Neural progenitor cell (in vitro differentiated cells): Measurements from ENCODE around the gene NUP50. TPM values are rescaled to one million over a fixed set of nuclear protein-coding genes. Genes with fewer than 3 reads are reported as not detected.

Source experiments
- DNase-seq: peaks from one replicate; pipeline ENCODE4 v3.0.0-alpha.2; 2016; ENCODE audit warnings: low spot score
- H2AFZ ChIP-seq: fragments of 200-600 bp; sonication (generic); replicated peaks from 2 replicates; pipeline ENCODE4 v1.6.1; 2016; ENCODE audit warnings: antibody characterized with exemption
- H3F3A ChIP-seq: fragments of 200-600 bp; sonication (generic); 2 replicates; pipeline ENCODE4 v1.6.1; 2016; ENCODE audit warnings: antibody characterized with exemption, low read depth
- H3K27ac ChIP-seq: fragments of 200-600 bp; sonication (generic); 2 replicates; pipeline ENCODE4 v1.5.1; 2016; ENCODE audit warnings: mild to moderate bottlenecking
- H3K27me3 ChIP-seq: fragments of 200-600 bp; sonication (generic); 2 replicates; pipeline ENCODE4 v1.6.1; 2016; ENCODE audit warnings: mild to moderate bottlenecking, moderate library complexity
- H3K36me3 ChIP-seq: fragments of 200-600 bp; sonication (generic); 2 replicates; pipeline ENCODE4 v1.5.1; 2016
- H3K4me1 ChIP-seq: fragments of 200-600 bp; sonication (generic); 2 replicates; pipeline ENCODE4 v1.6.1; 2016; ENCODE audit warnings: mixed run types
- H3K4me2 ChIP-seq: fragments of 200-600 bp; sonication (generic); 2 replicates; pipeline ENCODE4 v1.6.1; 2016
- H3K4me3 ChIP-seq: fragments of 200-600 bp; sonication (generic); 2 replicates; pipeline ENCODE4 v1.5.1; 2016
- H3K79me2 ChIP-seq: fragments of 200-600 bp; sonication (generic); 2 replicates; pipeline ENCODE4 v1.6.1; 2016; ENCODE audit warnings: low read depth
- H3K9ac ChIP-seq: fragments of 200-600 bp; sonication (generic); 2 replicates; pipeline ENCODE4 v1.6.1; 2016
- H3K9me3 ChIP-seq: fragments of 200-600 bp; sonication (generic); 2 replicates; pipeline ENCODE4 v1.5.1; 2016; ENCODE audit warnings: low read depth
- H4K20me1 ChIP-seq: fragments of 200-600 bp; sonication (generic); 2 replicates; pipeline ENCODE4 v1.6.1; 2016; ENCODE audit warnings: low read depth
- H3K27ac Mint-ChIP-seq: 3 replicates; pipeline ENCODE4 v1.8.0; 2021; ENCODE audit warnings: mixed read lengths
- H3K27me3 Mint-ChIP-seq: 2 replicates; pipeline ENCODE4 v1.8.0; 2022; ENCODE audit warnings: low read depth, mild to moderate bottlenecking, inconsistent platforms, moderate library complexity, mixed read lengths; ENCODE audit not compliant: insufficient read depth
- H3K36me3 Mint-ChIP-seq: 3 replicates; pipeline ENCODE4 v1.8.0; 2021; ENCODE audit warnings: mixed read lengths
- H3K4me1 Mint-ChIP-seq: 3 replicates; pipeline ENCODE4 v1.8.0; 2021; ENCODE audit warnings: mixed read lengths
- H3K4me3 Mint-ChIP-seq: 3 replicates; pipeline ENCODE4 v1.8.0; 2021; ENCODE audit warnings: mild to moderate bottlenecking, moderate library complexity, mixed read lengths
- H3K9me3 Mint-ChIP-seq: 3 replicates; pipeline ENCODE4 v1.8.0; 2020; ENCODE audit warnings: mixed read lengths
- CTCF ChIP-seq: fragments of 200-600 bp; sonication (generic); IDR thresholded peaks from 2 replicates; pipeline ENCODE4 v1.5.1; 2017; ENCODE audit warnings: antibody characterized with exemption, mild to moderate bottlenecking
- EZH2 ChIP-seq: fragments of 200-600 bp; sonication (generic); IDR thresholded peaks from 2 replicates; pipeline ENCODE4 v1.6.1; 2017; ENCODE audit warnings: antibody characterized with exemption, mild to moderate bottlenecking, moderate library complexity
- EZH2phosphoT487 ChIP-seq: fragments of 200-600 bp; sonication (generic); IDR thresholded peaks from 2 replicates; pipeline ENCODE4 v1.6.1; 2017; ENCODE audit warnings: antibody characterized with exemption
- total RNA-seq: library from RNA; depleted of rRNA; stranded (reverse); fragments of >200 nt; gene quantifications from 2 replicates; pipeline ENCODE4 v1.2.3, GENCODE V29; 2015; ENCODE audit warnings: low replicate concordance

Gene NUP50
- total RNA-seq, 1 donor from 2014 or later = 96.8 TPM

GRCh38 chr22:45231293-45231692, 67.6 kb downstream of the NUP50 start:
- Histone ChIP-seq H3K79me2 (no peaks in the 10 kb centered on the region), H3K36me3 (no peaks in the 10 kb centered on the region), H3K4me3 (no peak overlapping the region), H3K4me1 (peaks cover 2% of the 10 kb centered on the region), H4K20me1 (peaks cover 33% of the 10 kb centered on the region), H3K4me2 (no peak overlapping the region), H3K9ac (no peak overlapping the region), H3F3A (no peaks in the 10 kb centered on the region), H2AFZ (no peak overlapping the region), H3K27ac (no peak overlapping the region), H3K27me3 (no peaks in the 10 kb centered on the region), H3K9me3 (no peaks in the 10 kb centered on the region)
- TF ChIP-seq EZH2phosphoT487 = no peak
- no peak for TF ChIP-seq EZH2
- no peak for TF ChIP-seq CTCF
- no peaks in the 10 kb centered on the region for H3K9me3 Mint-ChIP-seq
- no peaks in the 10 kb centered on the region for H3K27me3 Mint-ChIP-seq
- H3K4me3 Mint-ChIP-seq = no peak overlapping the region
- no peaks in the 10 kb centered on the region for H3K36me3 Mint-ChIP-seq
- H3K27ac Mint-ChIP-seq = no peak overlapping the region
- DNase-seq = no peak
- peaks cover 20% of the 10 kb centered on the region for H3K4me1 Mint-ChIP-seq

- no peak for DNase-seq
- Histone ChIP-seq H3K79me2 (no peaks in the 10 kb centered on the region), H3K4me3 (no peak overlapping the region), H3K9ac (no peak overlapping the region), H3K9me3 (no peaks in the 10 kb centered on the region), H2AFZ (no peak overlapping the region), H3K27ac (no peak overlapping the region), H3K4me1 (peaks cover 10% of the 10 kb centered on the region), H3K4me2 (no peak overlapping the region), H3K36me3 (no peaks in the 10 kb centered on the region), H3K27me3 (no peaks in the 10 kb centered on the region), H3F3A (no peaks in the 10 kb centered on the region), H4K20me1 (peaks cover 41% of the 10 kb centered on the region)
- H3K27me3 Mint-ChIP-seq = peaks cover 7% of the 10 kb centered on the region
- H3K4me1 Mint-ChIP-seq = peaks cover 16% of the 10 kb centered on the region
- no peaks in the 10 kb centered on the region for H3K9me3 Mint-ChIP-seq
- H3K4me3 Mint-ChIP-seq = no peak overlapping the region
- H3K27ac Mint-ChIP-seq = no peak overlapping the region
- TF ChIP-seq EZH2 (no peak), EZH2phosphoT487 (no peak), CTCF (no peak)
- H3K36me3 Mint-ChIP-seq = no peaks in the 10 kb centered on the region
These were observed 69.7 kb downstream of the NUP50 start for GRCh38 chr22:45233386-45233785.

- Histone ChIP-seq H3K9me3 (no peaks in the 10 kb centered on the region), H2AFZ (no peak overlapping the region), H3K79me2 (no peaks in the 10 kb centered on the region), H3K27me3 (no peaks in the 10 kb centered on the region), H3K4me2 (no peak overlapping the region), H3K27ac (no peak overlapping the region), H3K4me3 (no peak overlapping the region), H3K36me3 (no peaks in the 10 kb centered on the region), H3F3A (peaks cover 4% of the 10 kb centered on the region), H4K20me1 (peaks cover 45% of the 10 kb centered on the region), H3K9ac (no peak overlapping the region), H3K4me1 (peaks cover 10% of the 10 kb centered on the region)
- TF ChIP-seq EZH2phosphoT487 (no peak), EZH2 (no peak)
- no peak for DNase-seq
- H3K9me3 Mint-ChIP-seq = no peaks in the 10 kb centered on the region
- no peaks in the 10 kb centered on the region for H3K36me3 Mint-ChIP-seq
- no peak overlapping the region for H3K27ac Mint-ChIP-seq
- no peak overlapping the region for H3K4me3 Mint-ChIP-seq
- H3K4me1 Mint-ChIP-seq = peaks cover 19% of the 10 kb centered on the region
- H3K27me3 Mint-ChIP-seq = peaks cover 11% of the 10 kb centered on the region
These were observed 70.1 kb downstream of the NUP50 start for GRCh38 chr22:45233827-45234226.

- peaks cover 17% of the 10 kb centered on the region for H3K4me1 ChIP-seq
- TF ChIP-seq EZH2 = no peak
- no peak for TF ChIP-seq EZH2phosphoT487
- TF ChIP-seq CTCF = no peak
- no peak overlapping the region for H3K9ac ChIP-seq
- peaks cover 59% of the 10 kb centered on the region for H4K20me1 ChIP-seq
- Mint-ChIP-seq H3K36me3 (no peaks in the 10 kb centered on the region), H3K27me3 (peaks cover 16% of the 10 kb centered on the region), H3K4me1 (peaks cover 29% of the 10 kb centered on the region), H3K9me3 (no peaks in the 10 kb centered on the region), H3K27ac (no peak overlapping the region), H3K4me3 (no peak overlapping the region)
- H2AFZ ChIP-seq = no peak overlapping the region
- H3K4me2 ChIP-seq = no peak overlapping the region
- peaks cover 8% of the 10 kb centered on the region for H3K27me3 ChIP-seq
- no peaks in the 10 kb centered on the region for H3K36me3 ChIP-seq
- no peak overlapping the region for H3K27ac ChIP-seq
- H3K4me3 ChIP-seq = no peak overlapping the region
- H3K9me3 ChIP-seq = no peaks in the 10 kb centered on the region
- H3K79me2 ChIP-seq = no peaks in the 10 kb centered on the region
- peaks cover 8% of the 10 kb centered on the region for H3F3A ChIP-seq
- no peak for DNase-seq
These were observed 71.5 kb downstream of the NUP50 start for GRCh38 chr22:45235101-45235777.
